Peyer's patch (tissue), 4 donors: ENCODE measurements around the gene CERT1.

Experiments used
- POLR2A ChIP-seq, 2 donors: fragments of 450-650 bp; IDR thresholded peaks; one replicate each; pipeline ENCODE4 v1.5.1; 2017; ENCODE audit warnings: antibody characterized with exemption in 2 of 2, mild to moderate bottlenecking in 2 of 2, moderate library complexity in 2 of 2
- TF ChIP-seq, protein P1 (sequence below), 6 experiments: fragments of 450-650 bp in 4 of 6; fragments of 200-600 bp in 2 of 6; sonication (generic) in 1 of 6; IDR thresholded peaks; one replicate each; pipeline ENCODE4 v1.5.1; 2017 to 2019; ENCODE audit warnings: antibody characterized with exemption in 6 of 6, mild to moderate bottlenecking in 3 of 6, moderate library complexity in 1 of 6

DNA sequence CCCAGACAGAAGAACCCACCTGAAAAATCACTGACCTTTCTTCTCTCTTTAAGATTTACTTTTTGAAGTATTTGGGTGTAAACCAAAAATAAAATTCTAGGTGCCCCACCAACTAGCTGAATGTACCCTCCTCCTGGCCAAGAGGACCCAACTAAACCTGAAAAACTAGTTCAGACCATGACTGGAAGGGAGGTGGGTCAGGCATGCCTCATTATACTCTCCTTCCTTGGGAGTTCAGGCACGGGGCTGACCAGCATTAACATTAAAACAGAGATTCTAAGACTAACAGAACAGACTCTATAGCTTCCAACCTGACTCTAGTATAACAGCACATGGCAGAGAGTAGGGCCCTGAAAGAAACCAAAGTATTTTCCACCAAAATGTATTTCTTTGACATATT lies 61.4 kb downstream of the CERT1 start:
- TF ChIP-seq, protein P1, sequence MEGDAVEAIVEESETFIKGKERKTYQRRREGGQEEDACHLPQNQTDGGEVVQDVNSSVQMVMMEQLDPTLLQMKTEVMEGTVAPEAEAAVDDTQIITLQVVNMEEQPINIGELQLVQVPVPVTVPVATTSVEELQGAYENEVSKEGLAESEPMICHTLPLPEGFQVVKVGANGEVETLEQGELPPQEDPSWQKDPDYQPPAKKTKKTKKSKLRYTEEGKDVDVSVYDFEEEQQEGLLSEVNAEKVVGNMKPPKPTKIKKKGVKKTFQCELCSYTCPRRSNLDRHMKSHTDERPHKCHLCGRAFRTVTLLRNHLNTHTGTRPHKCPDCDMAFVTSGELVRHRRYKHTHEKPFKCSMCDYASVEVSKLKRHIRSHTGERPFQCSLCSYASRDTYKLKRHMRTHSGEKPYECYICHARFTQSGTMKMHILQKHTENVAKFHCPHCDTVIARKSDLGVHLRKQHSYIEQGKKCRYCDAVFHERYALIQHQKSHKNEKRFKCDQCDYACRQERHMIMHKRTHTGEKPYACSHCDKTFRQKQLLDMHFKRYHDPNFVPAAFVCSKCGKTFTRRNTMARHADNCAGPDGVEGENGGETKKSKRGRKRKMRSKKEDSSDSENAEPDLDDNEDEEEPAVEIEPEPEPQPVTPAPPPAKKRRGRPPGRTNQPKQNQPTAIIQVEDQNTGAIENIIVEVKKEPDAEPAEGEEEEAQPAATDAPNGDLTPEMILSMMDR (IDR thresholded peaks at IDR 0.05) = no peak
- no peak for TF ChIP-seq POLR2A (IDR thresholded peaks at IDR 0.05)
